IMR-90 (cell line): ENCODE measurements around the gene STAC. TPM values are rescaled to one million over a fixed set of nuclear protein-coding genes. Genes with fewer than 3 reads are reported as not detected.

Experiments
- ATAC-seq: fragments of 200-7000 bp; cut with Tn5 transposase; 2 replicates; pipeline ENCODE4 v1.9.1; 2020; ENCODE audit warnings: low read depth, mild to moderate bottlenecking, moderate library complexity
- BruUV-seq: library from RNA; stranded (reverse); fragments of 400-500 nt; replicated peaks from 2 replicates; lab custom pipeline; 2021; lab: Mats Ljungman, UMichigan
- CTCF ChIA-PET: fragments of 300-600 bp; formaldehyde crosslinking; extraction: SDS; loops from one replicate; lab custom pipeline; 2021; ENCODE audit warnings: antibody characterized with exemption; lab: Yijun Ruan, JAX
- POLR2A ChIA-PET: fragments of 300-600 bp; sonication (Branson Sonifier 250); formaldehyde crosslinking; loops from one replicate; lab custom pipeline; 2022; ENCODE audit warnings: antibody characterized with exemption; ENCODE audit not compliant: unreplicated experiment; lab: Charles Lee
- DNase-seq: peaks from one replicate; pipeline ENCODE4 v3.0.0; 2013
- H2AFZ ChIP-seq: replicated peaks from 2 replicates; pipeline ENCODE3; 2013; ENCODE audit warnings: low read length, mild to moderate bottlenecking; ENCODE audit not compliant: poor library complexity
- H2AK5ac ChIP-seq: 2 replicates; pipeline ENCODE4 v1.6.1; 2013; ENCODE audit warnings: low read depth, low read length, inconsistent platforms
- H2AK9ac ChIP-seq: replicated peaks from 2 replicates; pipeline ENCODE3; 2013; ENCODE audit warnings: mild to moderate bottlenecking, low read depth, low read length, moderate library complexity; ENCODE audit not compliant: poor library complexity
- H2BK120ac ChIP-seq: 2 replicates; pipeline ENCODE4 v1.6.1; 2013; ENCODE audit warnings: low read depth, low read length, inconsistent platforms
- H2BK15ac ChIP-seq: 3 replicates; pipeline ENCODE4 v1.6.1; 2013; ENCODE audit warnings: low read depth, low read length, inconsistent platforms
- H2BK20ac ChIP-seq: 2 replicates; pipeline ENCODE4 v1.6.1; 2013; ENCODE audit warnings: low read depth, mild to moderate bottlenecking, inconsistent platforms, low read length, moderate library complexity
- H2BK5ac ChIP-seq: 2 replicates; pipeline ENCODE4 v1.6.1; 2013; ENCODE audit warnings: mild to moderate bottlenecking, low read depth, low read length, inconsistent platforms; ENCODE audit not compliant: poor library complexity, severe bottlenecking
- H3K14ac ChIP-seq: replicated peaks from 2 replicates; pipeline ENCODE4 v1.6.1; 2013; ENCODE audit warnings: low read depth, low read length, inconsistent platforms
- H3K18ac ChIP-seq: 2 replicates; pipeline ENCODE4 v1.6.1; 2013; ENCODE audit warnings: low read depth, low read length, control low read depth
- H3K23ac ChIP-seq: 2 replicates; pipeline ENCODE4 v1.6.1; 2013; ENCODE audit warnings: low read depth, low read length, inconsistent platforms
- H3K27ac ChIP-seq: 2 replicates; pipeline ENCODE4 v1.5.1; 2013; ENCODE audit warnings: mild to moderate bottlenecking, control low read depth, low read length; ENCODE audit not compliant: insufficient read depth
- H3K27me3 ChIP-seq: 2 replicates; pipeline ENCODE4 v1.6.1; 2013; ENCODE audit warnings: low read length; ENCODE audit not compliant: control insufficient read depth, insufficient read depth
- H3K36me3 ChIP-seq: 2 replicates; pipeline ENCODE4 v1.6.1; 2013; ENCODE audit warnings: low read length, mixed read lengths; ENCODE audit not compliant: control insufficient read depth, insufficient read depth
- H3K4ac ChIP-seq: 2 replicates; pipeline ENCODE4 v1.6.1; 2013; ENCODE audit warnings: low read depth, low read length, inconsistent platforms
- H3K4me1 ChIP-seq: 2 replicates; pipeline ENCODE4 v1.6.1; 2013; ENCODE audit warnings: low read length, mixed read lengths; ENCODE audit not compliant: control insufficient read depth, insufficient read depth
- H3K4me2 ChIP-seq: 2 replicates; pipeline ENCODE4 v1.6.1; 2013; ENCODE audit warnings: low read depth, mild to moderate bottlenecking, control low read depth, low read length, moderate library complexity
- H3K4me3 ChIP-seq: 2 replicates; pipeline ENCODE4 v1.5.1; 2013; ENCODE audit warnings: low read depth, mild to moderate bottlenecking, control low read depth, low read length, moderate library complexity; ENCODE audit not compliant: insufficient read depth
- H3K56ac ChIP-seq: 2 replicates; pipeline ENCODE4 v1.6.1; 2013; ENCODE audit warnings: low read length, inconsistent platforms; ENCODE audit not compliant: insufficient read depth; ENCODE audit errors: extremely low read depth
- H3K79me1 ChIP-seq, 2 experiments: 2 replicates each; pipeline ENCODE4 v1.6.1; 2013; ENCODE audit warnings: low read length in 2 of 2, inconsistent platforms in 1 of 2, low read depth in 1 of 2
- H3K9ac ChIP-seq: 2 replicates; pipeline ENCODE4 v1.6.1; 2013; ENCODE audit warnings: low read depth, low read length, control low read depth
- H3K9me1 ChIP-seq: 2 replicates; pipeline ENCODE4 v1.6.1; 2013; ENCODE audit warnings: low read length, inconsistent platforms; ENCODE audit not compliant: insufficient read depth
- H3K9me3 ChIP-seq: 2 replicates; pipeline ENCODE4 v1.6.1; 2013; ENCODE audit warnings: low read length; ENCODE audit not compliant: control insufficient read depth, insufficient read depth
- H4K20me1 ChIP-seq: 2 replicates; pipeline ENCODE4 v1.6.1; 2013; ENCODE audit warnings: low read length, inconsistent platforms; ENCODE audit not compliant: insufficient read depth
- H4K5ac ChIP-seq: 2 replicates; pipeline ENCODE4 v1.6.1; 2013; ENCODE audit warnings: mild to moderate bottlenecking, low read depth, low read length, control low read depth
- H4K8ac ChIP-seq, 2 experiments: 2 replicates each; pipeline ENCODE4 v1.6.1; 2013; ENCODE audit warnings: low read depth in 2 of 2, low read length in 2 of 2, control low read depth in 1 of 2, inconsistent platforms in 1 of 2
- H4K91ac ChIP-seq: 2 replicates; pipeline ENCODE4 v1.6.1; 2013; ENCODE audit warnings: low read depth, low read length, inconsistent platforms; ENCODE audit not compliant: insufficient read depth
- CHD1 ChIP-seq: IDR thresholded peaks from 2 replicates; pipeline ENCODE4 v1.6.1; 2012; ENCODE audit warnings: low read depth, low read length, improper control_type of control experiment
- ELK1 ChIP-seq: fragments of 150-350 bp; IDR thresholded peaks from 2 replicates; pipeline ENCODE4 v1.6.1; 2016; ENCODE audit warnings: low read depth, mild to moderate bottlenecking, low read length, moderate library complexity, borderline replicate concordance
- MAZ ChIP-seq: IDR thresholded peaks from 2 replicates; pipeline ENCODE4 v1.6.1; 2012; ENCODE audit warnings: low read depth, mild to moderate bottlenecking, low read length, improper control_type of control experiment, moderate library complexity, borderline replicate concordance
- POLR2A ChIP-seq: IDR thresholded peaks from 2 replicates; pipeline ENCODE4 v1.6.1; 2012; ENCODE audit warnings: mild to moderate bottlenecking, low read depth, low read length
- WGBS, 2 experiments: methylation state at CpG; one replicate each; pipeline versions ENCODE4 v1.1.5 to v1.1.7; 2013; ENCODE audit warnings: missing lambda C conversion rate in 2 of 2; ENCODE audit not compliant: insufficient read length in 1 of 2; ENCODE audit errors: extremely low coverage in 2 of 2; 5-methylcytosine and 5-hydroxymethylcytosine counted together
- dilution Hi-C: fragments of 300-500 bp; cut with HindIII; formaldehyde crosslinking; loops from one replicate; pipeline ENCODE4 v1.14.3; 2018; ENCODE audit warnings: low sequenced_read_pairs; ENCODE audit not compliant: unreplicated experiment
- in situ Hi-C: fragments of 300-500 bp; cut with MboI; formaldehyde crosslinking; loops from 3 replicates; pipeline ENCODE4 v1.14.3; 2019; ENCODE audit warnings: low sequenced_read_pairs, inconsistent platforms, mixed read lengths
- intact Hi-C: fragments of 100-400 bp; cut with micrococcal nuclease; formaldehyde crosslinking; loops from 2 replicates; pipeline ENCODE4 v1.10.0; 2022
- polyA plus RNA-seq, 3 experiments: library from polyadenylated mRNA; depleted of rRNA; stranded (reverse); fragments of >200 nt; gene quantifications; 2 replicates each; pipeline ENCODE4 v1.2.3, GENCODE V29; 2012; ENCODE audit warnings: low replicate concordance in 1 of 3
- total RNA-seq: library from RNA; depleted of rRNA; stranded (reverse); fragments of >200 nt; gene quantifications from 2 replicates; pipeline ENCODE4 v1.2.3, GENCODE V29; 2012

STAC gene
- total and polyA plus RNA-seq, 2 of the 4 experiments (the other 2 are of a cell fraction): 0.19 to 0.36 TPM

- no peak for ATAC-seq
Observed at GRCh38 chr3:36444909-36445308, 64.6 kb downstream of the STAC start.

More at GRCh38 chr3:36444909-36445308, 64.6 kb downstream of the STAC start:
- CTCF ChIA-PET: no interaction called here
- no peak overlapping the region for H3K9ac ChIP-seq
- in situ Hi-C loops (no loop called here), intact Hi-C loops (no loop called here), dilution Hi-C loops (no loop called here)
- no peak overlapping the region for H3K14ac ChIP-seq
- DNase-seq: no peak
- no peak overlapping the region for H3K27ac ChIP-seq
- H3K4me3 ChIP-seq: no peak overlapping the region
- H2AK9ac ChIP-seq: no peak overlapping the region
- BruUV-seq: no TSS peak
- no peak overlapping the region for H4K5ac ChIP-seq
- H3K9me1 ChIP-seq: no peaks in the 10 kb centered on the region
- no peak overlapping the region for H3K4me2 ChIP-seq
- H3K79me1 ChIP-seq: no peaks in the 10 kb centered on the region
- H3K23ac ChIP-seq: no peak overlapping the region
- H4K8ac ChIP-seq: no peak overlapping the region
- H2BK15ac ChIP-seq: no peak overlapping the region
- no peaks in the 10 kb centered on the region for H3K27me3 ChIP-seq
- H2AK5ac ChIP-seq: no peak overlapping the region
- no peaks in the 10 kb centered on the region for H3K36me3 ChIP-seq
- no peak overlapping the region for H2AFZ ChIP-seq
- H3K56ac ChIP-seq: no peak overlapping the region
- TF ChIP-seq ELK1 (no peak), POLR2A (no peak), CHD1 (no peak), MAZ (no peak)
- no peaks in the 10 kb centered on the region for H4K20me1 ChIP-seq
- H2BK20ac ChIP-seq: no peak overlapping the region
- WGBS, 2 experiments: no CpG with 5 or more reads among the region's 1 CpG
- POLR2A ChIA-PET: no interaction called here
- H3K4me1 ChIP-seq: no peaks in the 10 kb centered on the region
- no peak overlapping the region for H2BK120ac ChIP-seq
- H4K91ac ChIP-seq: no peak overlapping the region
- no peak overlapping the region for H3K4ac ChIP-seq
- H3K9me3 ChIP-seq: no peaks in the 10 kb centered on the region; the same call in 1 of the 2 replicates
- no peak overlapping the region for H2BK5ac ChIP-seq
- H3K18ac ChIP-seq: no peak overlapping the region
